ENCODE measurements around the gene EHBP1.

DNA sequence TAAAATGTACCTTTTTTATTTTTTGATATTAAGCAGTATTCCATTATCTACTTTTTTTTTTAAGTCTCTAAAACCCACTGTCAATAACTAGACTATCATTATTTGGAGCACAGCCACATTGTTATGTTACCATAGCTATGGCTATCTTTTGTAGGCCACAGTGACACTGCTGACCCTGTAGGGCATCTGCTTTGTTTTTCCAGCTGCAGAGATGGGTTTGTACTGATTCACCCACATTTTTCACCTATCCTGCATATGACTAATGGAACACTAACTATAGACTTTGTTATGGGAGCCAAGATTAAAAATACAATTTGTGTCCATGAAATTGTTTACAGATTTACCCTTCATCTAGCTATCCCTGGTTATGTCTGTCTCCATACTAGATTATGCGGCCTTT is 323.5 kb downstream of the EHBP1 start:
- TF ChIP-seq, protein P1, sequence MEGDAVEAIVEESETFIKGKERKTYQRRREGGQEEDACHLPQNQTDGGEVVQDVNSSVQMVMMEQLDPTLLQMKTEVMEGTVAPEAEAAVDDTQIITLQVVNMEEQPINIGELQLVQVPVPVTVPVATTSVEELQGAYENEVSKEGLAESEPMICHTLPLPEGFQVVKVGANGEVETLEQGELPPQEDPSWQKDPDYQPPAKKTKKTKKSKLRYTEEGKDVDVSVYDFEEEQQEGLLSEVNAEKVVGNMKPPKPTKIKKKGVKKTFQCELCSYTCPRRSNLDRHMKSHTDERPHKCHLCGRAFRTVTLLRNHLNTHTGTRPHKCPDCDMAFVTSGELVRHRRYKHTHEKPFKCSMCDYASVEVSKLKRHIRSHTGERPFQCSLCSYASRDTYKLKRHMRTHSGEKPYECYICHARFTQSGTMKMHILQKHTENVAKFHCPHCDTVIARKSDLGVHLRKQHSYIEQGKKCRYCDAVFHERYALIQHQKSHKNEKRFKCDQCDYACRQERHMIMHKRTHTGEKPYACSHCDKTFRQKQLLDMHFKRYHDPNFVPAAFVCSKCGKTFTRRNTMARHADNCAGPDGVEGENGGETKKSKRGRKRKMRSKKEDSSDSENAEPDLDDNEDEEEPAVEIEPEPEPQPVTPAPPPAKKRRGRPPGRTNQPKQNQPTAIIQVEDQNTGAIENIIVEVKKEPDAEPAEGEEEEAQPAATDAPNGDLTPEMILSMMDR (IDR thresholded peaks at IDR 0.05; ENCODE audit: low read depth, low read length) = no peak
- TF ChIP-seq POLR2A (IDR thresholded peaks at IDR 0.05; ENCODE audit: extremely low read depth, insufficient read length) = no peak
